DND-41 (cell line): ENCODE results near the gene TCP1.

Experiments used
- ATAC-seq: fragments of 200-7000 bp; cut with Tn5 transposase; 3 replicates; pipeline ENCODE4 v1.9.1; 2021; ENCODE audit warnings: low read depth; ENCODE audit not compliant: insufficient read depth
- DNase-seq: peaks from one replicate; pipeline ENCODE4 v3.0.0-alpha.2; 2020
- H2AFZ ChIP-seq: 2 replicates; pipeline ENCODE4 v1.6.0; 2012; ENCODE audit warnings: low read depth, low read length
- H3K27ac ChIP-seq: 2 replicates; pipeline ENCODE4 v1.5.1; 2012; ENCODE audit warnings: low read length, inconsistent platforms
- H3K27me3 ChIP-seq: fragments of 200-600 bp; sonication (generic); 2 replicates; pipeline ENCODE4 v1.6.0; 2012; ENCODE audit warnings: low read length, mild to moderate bottlenecking, inconsistent platforms; ENCODE audit not compliant: insufficient read depth, poor library complexity
- H3K36me3 ChIP-seq: 2 replicates; pipeline ENCODE4 v1.5.1; 2012; ENCODE audit warnings: low read length, inconsistent platforms; ENCODE audit not compliant: insufficient read depth
- H3K4me1 ChIP-seq: 2 replicates; pipeline ENCODE4 v1.5.1; 2012; ENCODE audit warnings: mild to moderate bottlenecking, low read length; ENCODE audit not compliant: insufficient read depth
- H3K4me2 ChIP-seq: 2 replicates; pipeline ENCODE4 v1.6.0; 2012; ENCODE audit warnings: mild to moderate bottlenecking, moderate library complexity, low read length, inconsistent platforms; ENCODE audit not compliant: insufficient read depth
- H3K4me3 ChIP-seq, 2 experiments: fragments of 200-600 bp in 1 of 2; shearing (Covaris generic) in 1 of 2; 2 replicates each; pipeline ENCODE4 v1.5.1; 2012 to 2016; ENCODE audit warnings: inconsistent platforms in 2 of 2, low read length in 2 of 2, mild to moderate bottlenecking in 2 of 2, low read depth in 1 of 2, moderate library complexity in 1 of 2
- H3K79me2 ChIP-seq: 2 replicates; pipeline ENCODE4 v1.6.0; 2012; ENCODE audit warnings: low read length, inconsistent platforms; ENCODE audit not compliant: insufficient read depth
- H3K9ac ChIP-seq: 2 replicates; pipeline ENCODE4 v1.6.0; 2012; ENCODE audit warnings: low read depth, mild to moderate bottlenecking, inconsistent platforms, low read length, moderate library complexity
- H3K9me3 ChIP-seq: 2 replicates; pipeline ENCODE4 v1.5.1; 2012; ENCODE audit warnings: low read length, moderate library complexity, mild to moderate bottlenecking, inconsistent platforms; ENCODE audit not compliant: insufficient read depth, severe bottlenecking
- H4K20me1 ChIP-seq: 2 replicates; pipeline ENCODE4 v1.6.0; 2012; ENCODE audit warnings: low read length; ENCODE audit not compliant: insufficient read depth
- EZH2 ChIP-seq: IDR thresholded peaks from 3 replicates; pipeline ENCODE4 v1.6.1; 2012; ENCODE audit warnings: borderline replicate concordance, low read depth, mild to moderate bottlenecking, moderate library complexity, low read length, inconsistent platforms; ENCODE audit not compliant: severe bottlenecking
- TF ChIP-seq, protein P1 (sequence below): IDR thresholded peaks from 2 replicates; pipeline ENCODE4 v1.5.1; 2012; ENCODE audit warnings: borderline replicate concordance, low read length, moderate library complexity, mild to moderate bottlenecking; ENCODE audit not compliant: poor library complexity, severe bottlenecking; ENCODE audit errors: extremely low read depth

Gene TCP1

DNA sequence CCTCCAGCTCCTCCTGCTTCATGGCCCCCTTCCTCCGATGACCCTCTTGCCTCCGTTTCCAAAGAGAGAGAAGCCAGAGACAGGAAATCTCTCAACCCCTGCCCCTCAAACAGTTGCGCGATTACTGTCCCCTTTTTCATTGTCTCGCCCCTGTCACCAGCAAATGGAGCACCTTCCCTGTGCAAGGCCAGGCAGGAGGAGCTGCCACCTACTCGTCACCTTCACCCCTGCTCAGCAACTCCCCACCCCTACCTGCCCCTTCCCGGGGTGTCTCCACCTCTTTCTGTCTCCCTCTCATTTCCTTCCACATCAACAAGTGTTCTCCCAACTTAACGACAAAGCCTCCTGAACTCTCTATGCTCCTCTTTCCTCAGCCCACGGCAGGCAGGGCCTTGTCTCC is 24.4 kb upstream of the TCP1 start:
- Histone ChIP-seq H4K20me1 (no peaks in the 10 kb centered on the region), H3K4me1 (peaks cover 6% of the 10 kb centered on the region), H3K79me2 (no peaks in the 10 kb centered on the region), H3K9ac (no peak overlapping the region), H3K27me3 (no peaks in the 10 kb centered on the region), H3K4me3 (no peak overlapping the region), H3K4me2 (no peak overlapping the region), H3K9me3 (no peaks in the 10 kb centered on the region), H3K27ac (no peak overlapping the region), H2AFZ (no peak overlapping the region), H3K36me3 (no peaks in the 10 kb centered on the region)
- ATAC-seq (no peak), DNase-seq (no peak)
- TF ChIP-seq EZH2 = no peak
- TF ChIP-seq, protein P1, sequence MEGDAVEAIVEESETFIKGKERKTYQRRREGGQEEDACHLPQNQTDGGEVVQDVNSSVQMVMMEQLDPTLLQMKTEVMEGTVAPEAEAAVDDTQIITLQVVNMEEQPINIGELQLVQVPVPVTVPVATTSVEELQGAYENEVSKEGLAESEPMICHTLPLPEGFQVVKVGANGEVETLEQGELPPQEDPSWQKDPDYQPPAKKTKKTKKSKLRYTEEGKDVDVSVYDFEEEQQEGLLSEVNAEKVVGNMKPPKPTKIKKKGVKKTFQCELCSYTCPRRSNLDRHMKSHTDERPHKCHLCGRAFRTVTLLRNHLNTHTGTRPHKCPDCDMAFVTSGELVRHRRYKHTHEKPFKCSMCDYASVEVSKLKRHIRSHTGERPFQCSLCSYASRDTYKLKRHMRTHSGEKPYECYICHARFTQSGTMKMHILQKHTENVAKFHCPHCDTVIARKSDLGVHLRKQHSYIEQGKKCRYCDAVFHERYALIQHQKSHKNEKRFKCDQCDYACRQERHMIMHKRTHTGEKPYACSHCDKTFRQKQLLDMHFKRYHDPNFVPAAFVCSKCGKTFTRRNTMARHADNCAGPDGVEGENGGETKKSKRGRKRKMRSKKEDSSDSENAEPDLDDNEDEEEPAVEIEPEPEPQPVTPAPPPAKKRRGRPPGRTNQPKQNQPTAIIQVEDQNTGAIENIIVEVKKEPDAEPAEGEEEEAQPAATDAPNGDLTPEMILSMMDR = no peak

DNA sequence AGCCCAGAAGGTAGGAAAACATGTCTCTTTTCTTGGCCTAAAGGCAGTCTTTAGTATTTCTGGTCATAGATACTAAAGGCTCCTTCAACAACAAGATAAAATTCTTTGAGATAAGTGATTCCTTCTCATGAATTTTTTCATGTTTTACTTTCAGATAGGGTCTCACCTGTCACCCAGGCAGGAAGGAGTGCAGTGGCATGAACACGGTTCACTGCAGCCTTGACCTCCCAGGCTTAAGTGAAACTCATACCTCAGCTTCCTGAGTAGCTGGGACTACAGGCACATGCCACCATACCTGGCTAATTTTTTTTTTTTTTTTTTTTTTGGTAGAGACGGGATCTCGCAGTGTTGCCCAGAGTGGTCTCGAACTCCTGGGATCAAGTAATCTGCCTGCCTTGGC is 19.7 kb upstream of the TCP1 start:
- Histone ChIP-seq H3K9ac (no peak overlapping the region), H3K4me1 (no peaks in the 10 kb centered on the region), H3K9me3 (no peaks in the 10 kb centered on the region), H3K4me3 (no peak overlapping the region), H2AFZ (no peak overlapping the region), H3K4me2 (no peak overlapping the region), H3K27me3 (no peaks in the 10 kb centered on the region), H3K27ac (no peak overlapping the region), H3K79me2 (no peaks in the 10 kb centered on the region), H4K20me1 (no peaks in the 10 kb centered on the region), H3K36me3 (no peaks in the 10 kb centered on the region)
- ATAC-seq (no peak), DNase-seq (no peak)
- no peak for TF ChIP-seq EZH2
- TF ChIP-seq, protein P1 = no peak

DNA sequence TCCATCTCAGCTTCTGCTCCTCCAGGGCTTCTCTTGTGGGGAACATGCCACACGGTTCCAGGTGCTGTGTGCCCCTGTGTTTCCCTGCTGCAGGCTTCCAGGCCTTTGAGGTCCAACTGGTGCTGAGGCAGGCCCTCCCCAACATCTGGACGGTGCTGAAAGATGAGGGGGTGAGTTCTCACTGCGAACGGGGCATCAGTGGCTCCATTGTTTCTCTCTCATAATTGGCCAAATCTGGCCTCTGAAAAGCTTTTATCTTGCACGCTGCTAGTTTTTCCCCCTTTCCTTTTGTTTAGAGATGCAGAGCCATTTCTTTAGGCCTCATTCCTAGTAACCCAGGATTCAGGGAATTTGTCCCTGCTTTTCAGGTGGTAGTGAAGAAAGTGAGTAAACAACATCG is 19.2 kb upstream of the TCP1 start:
- no peak for TF ChIP-seq EZH2
- TF ChIP-seq, protein P1 = no peak

DNA sequence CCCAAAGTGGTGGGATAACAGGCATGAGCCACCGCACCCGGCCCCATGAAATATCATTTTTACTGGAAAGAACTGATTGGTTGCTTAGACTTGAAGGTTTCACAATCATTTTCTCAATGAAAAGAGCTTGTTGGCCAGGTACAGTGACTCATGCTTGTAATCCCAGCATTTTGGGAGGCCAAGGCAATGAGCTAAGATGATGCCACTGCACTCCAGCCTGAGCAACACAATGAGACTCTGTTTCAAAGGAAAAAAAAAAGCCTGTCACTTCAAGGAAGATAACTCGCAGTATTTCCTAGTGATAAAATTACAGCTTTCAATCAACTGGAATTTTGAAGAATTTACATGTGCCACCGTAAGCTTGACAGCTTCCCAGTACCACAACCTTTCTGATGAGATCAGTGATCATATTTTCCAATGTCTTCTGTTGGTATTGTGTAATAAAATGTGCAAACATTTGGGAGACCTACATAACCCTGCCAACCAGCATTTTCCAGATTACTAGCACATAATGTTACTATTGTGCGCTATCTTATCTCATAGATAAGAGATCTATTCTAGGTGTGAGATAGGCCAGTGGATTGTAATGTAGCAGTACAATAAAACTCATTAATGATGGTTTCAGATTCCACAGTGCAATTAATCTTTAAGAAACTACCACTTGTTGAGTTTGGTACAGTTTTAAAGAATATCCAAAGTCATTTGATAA is 17.9 kb upstream of the TCP1 start:
- no peaks in the 10 kb centered on the region for H3K9me3 ChIP-seq
- H3K9ac ChIP-seq = no peak overlapping the region
- no peaks in the 10 kb centered on the region for H3K36me3 ChIP-seq
- H3K27ac ChIP-seq = no peak overlapping the region
- H2AFZ ChIP-seq = no peak overlapping the region
- H3K4me3 ChIP-seq = no peak overlapping the region
- H4K20me1 ChIP-seq = no peaks in the 10 kb centered on the region
- no peaks in the 10 kb centered on the region for H3K79me2 ChIP-seq
- no peak overlapping the region for H3K4me2 ChIP-seq
- H3K27me3 ChIP-seq = no peaks in the 10 kb centered on the region
- DNase-seq = no peak
- ATAC-seq = no peak
- no peaks in the 10 kb centered on the region for H3K4me1 ChIP-seq
- no peak for TF ChIP-seq EZH2
- TF ChIP-seq, protein P1 = no peak

More for the DNA sequence above, 19.2 kb upstream of the TCP1 start:
- H3K4me2 ChIP-seq = no peak overlapping the region
- H3K9me3 ChIP-seq = no peaks in the 10 kb centered on the region
- no peaks in the 10 kb centered on the region for H3K4me1 ChIP-seq
- no peak overlapping the region for H3K9ac ChIP-seq
- no peaks in the 10 kb centered on the region for H3K36me3 ChIP-seq
- no peak overlapping the region for H3K27ac ChIP-seq
- ATAC-seq = no peak
- DNase-seq = no peak
- no peaks in the 10 kb centered on the region for H3K79me2 ChIP-seq
- no peaks in the 10 kb centered on the region for H4K20me1 ChIP-seq
- no peak overlapping the region for H3K4me3 ChIP-seq
- no peaks in the 10 kb centered on the region for H3K27me3 ChIP-seq
- no peak overlapping the region for H2AFZ ChIP-seq
